IPS-20b (cell line): ENCODE results near the gene CBX8.

Source experiments
- H3K27ac ChIP-seq: one replicate; pipeline ENCODE4 v1.5.1; 2013; ENCODE audit warnings: low read length
- H3K27me3 ChIP-seq: 2 replicates; pipeline ENCODE4 v1.6.1; 2013; ENCODE audit warnings: mild to moderate bottlenecking, low read length, inconsistent platforms; ENCODE audit not compliant: insufficient read depth
- H3K36me3 ChIP-seq: 2 replicates; pipeline ENCODE4 v1.6.1; 2013; ENCODE audit warnings: low read depth, mild to moderate bottlenecking, inconsistent platforms, low read length, moderate library complexity; ENCODE audit not compliant: insufficient read depth
- H3K4me1 ChIP-seq: 2 replicates; pipeline ENCODE4 v1.6.1; 2013; ENCODE audit warnings: mild to moderate bottlenecking, control low read depth, inconsistent platforms, low read length, moderate library complexity; ENCODE audit not compliant: insufficient read depth
- H3K4me3 ChIP-seq: 2 replicates; pipeline ENCODE4 v1.5.1; 2013; ENCODE audit warnings: mild to moderate bottlenecking, low read length, inconsistent platforms
- H3K9ac ChIP-seq: 2 replicates; pipeline ENCODE4 v1.6.1; 2013; ENCODE audit warnings: low read depth, mild to moderate bottlenecking, inconsistent platforms, low read length, moderate library complexity
- H3K9me3 ChIP-seq: 2 replicates; pipeline ENCODE4 v1.6.1; 2013; ENCODE audit warnings: mild to moderate bottlenecking, low read depth, low read length, inconsistent platforms; ENCODE audit not compliant: insufficient read depth

CBX8 gene

DNA sequence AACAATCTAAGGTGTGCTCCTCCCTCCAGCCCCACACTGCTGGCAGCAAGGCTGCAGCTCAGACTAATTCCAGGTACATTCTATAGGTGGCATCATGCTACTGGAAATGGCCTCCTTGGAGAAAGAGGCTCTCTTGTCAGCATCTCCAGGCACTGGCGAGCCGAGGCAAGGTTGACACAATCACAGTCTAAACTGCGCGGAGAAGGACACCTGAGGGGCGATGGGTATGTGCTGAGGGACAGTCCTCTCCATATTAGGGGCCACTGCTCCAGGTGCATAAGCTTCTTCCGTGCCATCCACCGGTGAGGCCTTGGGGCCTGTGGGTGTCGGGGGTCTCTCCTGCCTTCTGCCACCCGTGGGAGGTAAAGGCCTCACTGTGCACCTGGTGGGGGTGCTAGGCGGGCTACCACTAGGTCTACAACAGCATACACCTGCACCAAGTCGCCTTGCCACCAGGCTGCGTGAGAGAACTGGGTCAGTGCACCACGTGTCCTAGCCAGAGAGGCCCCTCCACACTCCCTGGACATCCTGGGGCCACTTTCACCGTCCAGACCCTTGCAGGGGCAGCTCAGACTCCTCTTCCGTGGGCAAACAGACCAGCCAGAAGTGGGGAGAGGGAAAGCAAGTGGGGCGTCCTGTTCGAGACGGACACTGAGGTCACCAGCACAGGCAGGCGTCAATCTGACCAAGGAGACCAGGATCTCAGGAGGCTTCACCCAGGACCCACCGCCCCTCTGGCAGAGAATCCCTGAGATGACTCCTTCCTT lies 12.1 kb upstream of the CBX8 start:
- Histone ChIP-seq H3K27me3 (peaks cover 95% of the 10 kb centered on the region), H3K27ac (no peak overlapping the region), H3K4me3 (no peak overlapping the region), H3K4me1 (peaks cover 20% of the 10 kb centered on the region; the same call in 1 of the 2 replicates), H3K36me3 (no peaks in the 10 kb centered on the region), H3K9me3 (no peaks in the 10 kb centered on the region; the same call in 1 of the 2 replicates), H3K9ac (peak overlapping the region; percentile 30; the same call in 1 of the 2 replicates)

DNA sequence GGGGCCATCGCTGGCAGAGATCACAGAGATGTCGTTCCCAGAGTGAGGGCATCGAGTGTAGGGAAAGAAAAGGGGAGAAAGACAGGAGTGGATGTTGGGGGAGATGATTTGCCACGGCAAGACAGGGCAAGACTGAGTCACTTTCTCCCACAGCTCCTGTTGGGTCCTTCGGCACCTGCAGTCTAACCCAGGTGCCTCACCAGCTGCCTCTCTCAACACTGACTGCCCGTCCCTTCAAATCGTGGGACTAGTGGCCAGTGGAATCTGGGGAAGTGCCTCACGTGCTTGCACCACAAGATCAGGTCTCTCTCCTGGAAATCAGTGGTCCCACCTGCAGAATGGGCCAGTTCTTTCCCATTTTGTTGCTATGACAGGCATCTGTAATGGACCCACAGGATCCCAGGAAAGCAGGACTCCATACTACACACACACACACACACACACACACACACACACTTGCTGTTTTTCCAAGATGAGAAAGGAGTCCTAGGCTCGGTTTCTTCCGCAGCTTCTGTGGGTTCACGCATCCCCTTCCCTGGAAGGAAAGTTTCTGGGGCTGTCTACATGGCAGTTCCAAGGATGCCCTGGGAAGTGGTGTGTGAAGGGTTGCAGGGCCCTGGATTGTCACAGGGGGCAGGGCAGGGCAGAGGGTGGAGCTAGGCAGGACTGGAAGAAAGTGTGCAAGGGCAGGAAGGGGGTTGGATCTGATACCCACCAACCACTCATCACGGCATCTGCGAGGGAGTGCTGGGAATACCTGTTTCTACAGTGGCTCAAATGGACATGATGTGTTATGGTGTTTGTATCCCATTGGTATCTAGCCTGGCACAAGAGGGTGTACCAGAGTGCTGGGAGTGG lies 10.2 kb upstream of the CBX8 start:
- H3K9me3 ChIP-seq = peaks cover 4% of the 10 kb centered on the region; the same call in 1 of the 2 replicates
- no peak overlapping the region for H3K9ac ChIP-seq
- H3K27ac ChIP-seq = no peak overlapping the region
- H3K27me3 ChIP-seq = peaks cover 98% of the 10 kb centered on the region
- peaks cover 20% of the 10 kb centered on the region; the same call in 1 of the 2 replicates for H3K4me1 ChIP-seq
- no peaks in the 10 kb centered on the region for H3K36me3 ChIP-seq
- no peak overlapping the region for H3K4me3 ChIP-seq

DNA sequence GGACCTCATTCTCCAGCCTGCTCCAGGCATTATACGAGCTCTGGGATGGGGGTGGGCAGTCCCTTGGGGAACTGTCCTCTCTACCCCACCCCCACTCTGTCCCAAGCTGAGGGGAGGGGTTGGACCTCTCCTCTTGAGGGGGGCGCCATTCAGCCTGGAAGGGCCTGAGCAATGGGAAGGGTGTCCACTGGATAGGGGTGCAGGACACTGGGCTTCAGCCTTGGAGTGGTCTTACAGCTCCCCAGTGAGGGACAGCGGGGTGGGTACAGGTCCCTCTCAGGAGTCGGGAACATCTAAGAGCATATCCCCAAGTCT lies 9.5 kb upstream of the CBX8 start:
- H3K9me3 ChIP-seq = peaks cover 8% of the 10 kb centered on the region; the same call in 1 of the 2 replicates
- no peak overlapping the region for H3K9ac ChIP-seq
- no peaks in the 10 kb centered on the region for H3K36me3 ChIP-seq
- peaks cover 98% of the 10 kb centered on the region for H3K27me3 ChIP-seq
- no peak overlapping the region for H3K27ac ChIP-seq
- H3K4me3 ChIP-seq = no peak overlapping the region
- peaks cover 20% of the 10 kb centered on the region; the same call in 1 of the 2 replicates for H3K4me1 ChIP-seq

DNA sequence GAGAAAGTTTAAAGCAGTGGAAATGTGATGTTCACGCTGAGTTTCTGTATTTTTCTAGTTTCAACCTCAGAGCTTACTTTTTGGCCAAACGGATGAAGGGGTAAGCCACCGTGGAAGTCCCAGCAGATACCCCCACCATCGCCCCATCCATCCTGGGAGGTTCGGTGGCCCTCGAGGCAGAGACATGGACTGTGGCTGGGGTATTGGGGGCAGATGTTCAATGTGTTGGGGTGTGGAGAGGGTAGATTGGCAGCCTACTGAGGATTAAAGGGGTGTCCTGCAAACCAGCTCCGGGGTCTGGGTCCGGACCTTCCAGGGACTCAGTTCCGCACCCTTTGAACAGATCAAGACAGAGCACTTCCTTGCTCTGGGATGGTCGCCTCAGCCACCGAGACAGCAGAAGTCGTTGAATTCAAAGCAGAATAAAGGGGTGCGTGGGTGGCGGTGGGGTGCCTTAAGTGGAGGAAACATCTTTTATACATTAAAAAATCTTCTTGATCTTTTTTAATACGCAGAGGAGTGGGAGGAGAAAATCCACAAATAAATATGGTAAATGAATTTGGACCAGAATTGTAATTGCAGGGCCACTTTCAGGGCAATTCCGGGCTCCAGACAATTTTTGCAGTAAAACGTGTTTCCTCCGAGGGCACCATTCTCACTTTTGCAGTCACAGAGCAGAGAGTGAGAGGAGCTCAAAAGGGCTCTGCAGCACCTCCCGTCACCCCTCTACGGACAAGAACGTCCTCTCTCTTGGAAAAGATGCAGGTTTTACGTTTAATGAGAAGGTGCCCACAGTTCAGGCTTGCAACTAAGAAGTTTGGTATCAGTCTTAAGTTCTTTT lies 8.2 kb upstream of the CBX8 start:
- peaks cover 8% of the 10 kb centered on the region; the same call in 1 of the 2 replicates for H3K9me3 ChIP-seq
- H3K4me1 ChIP-seq = peaks cover 18% of the 10 kb centered on the region; the same call in 1 of the 2 replicates
- peaks cover 98% of the 10 kb centered on the region for H3K27me3 ChIP-seq
- H3K4me3 ChIP-seq = no peak overlapping the region
- H3K27ac ChIP-seq = no peak overlapping the region
- H3K9ac ChIP-seq = no peak overlapping the region
- H3K36me3 ChIP-seq = no peaks in the 10 kb centered on the region

DNA sequence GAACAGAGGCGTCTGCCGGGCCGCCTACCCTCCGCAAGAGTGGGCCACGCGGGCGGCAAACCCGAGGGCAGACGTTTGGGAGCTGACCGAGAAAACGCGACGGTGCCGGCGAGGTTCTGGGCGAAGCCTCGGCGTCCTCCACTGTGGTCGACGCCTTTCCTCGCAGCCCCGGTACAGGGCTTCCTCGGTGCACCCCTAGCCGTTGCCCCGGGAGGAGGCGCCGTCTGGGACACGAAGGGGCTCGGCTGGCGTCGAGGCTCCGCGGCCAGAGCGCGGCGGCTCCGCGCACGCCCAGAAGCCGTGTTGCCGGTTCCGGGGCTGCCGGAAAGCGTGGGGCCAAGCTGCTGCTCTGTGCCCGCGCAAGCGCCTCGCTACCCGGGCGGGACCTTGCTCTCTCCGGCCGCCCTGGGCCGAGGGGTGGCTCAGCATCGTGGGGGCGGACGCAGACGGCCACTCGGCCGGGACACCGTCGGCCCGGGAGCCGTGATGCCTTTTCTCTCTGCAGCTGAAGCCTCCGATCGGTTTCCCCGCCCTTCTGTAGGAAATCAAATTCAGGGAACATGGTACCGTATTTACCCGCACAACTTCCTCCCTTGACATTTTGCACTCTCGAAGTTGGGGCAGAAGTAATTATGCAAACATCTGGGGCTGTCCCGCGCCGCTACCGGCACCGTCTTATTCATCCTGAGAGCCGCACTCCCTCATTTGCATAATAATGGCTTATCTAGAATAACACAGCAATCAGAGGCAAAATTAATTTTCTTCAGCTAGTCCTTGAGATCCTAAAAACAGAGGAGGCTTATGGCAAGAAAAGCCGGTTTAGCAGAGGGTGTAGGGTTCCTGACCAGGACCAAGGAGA lies 7.3 kb upstream of the CBX8 start:
- Histone ChIP-seq H3K27me3 (peaks cover 100% of the 10 kb centered on the region), H3K4me3 (no peak overlapping the region), H3K9ac (no peak overlapping the region), H3K27ac (no peak overlapping the region), H3K4me1 (peaks cover 18% of the 10 kb centered on the region; the same call in 1 of the 2 replicates), H3K36me3 (no peaks in the 10 kb centered on the region), H3K9me3 (peaks cover 8% of the 10 kb centered on the region; the same call in 1 of the 2 replicates)

DNA sequence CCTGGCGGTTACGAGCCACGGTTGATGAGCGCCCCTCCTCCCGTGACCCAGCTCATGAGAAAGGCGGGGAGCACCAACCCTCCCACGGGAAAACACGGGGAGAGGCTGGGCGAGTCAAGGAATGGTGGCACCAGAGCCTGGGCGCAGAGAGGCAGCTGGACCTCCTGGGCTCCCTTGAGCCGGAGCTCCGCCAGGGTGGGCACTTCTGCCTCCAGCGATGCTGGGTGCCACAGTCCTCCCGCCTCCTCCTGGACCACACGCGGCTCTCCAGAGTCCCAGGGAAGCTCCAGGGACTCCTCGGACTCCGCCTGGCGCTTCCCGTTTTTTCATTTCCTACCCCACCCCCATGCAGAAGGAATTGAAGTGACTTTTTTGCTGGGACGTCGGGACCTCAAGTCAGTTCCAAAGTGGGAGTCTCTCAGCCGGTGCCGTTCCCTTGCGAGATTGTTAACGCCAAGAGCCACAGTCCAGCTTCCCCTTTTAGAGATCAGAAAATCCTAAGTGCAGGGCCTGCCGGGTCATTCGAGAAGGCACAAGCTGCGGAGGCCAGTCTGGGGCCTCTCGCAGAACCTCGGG lies 6.6 kb upstream of the CBX8 start:
- no peak overlapping the region for H3K4me3 ChIP-seq
- no peaks in the 10 kb centered on the region for H3K36me3 ChIP-seq
- H3K9ac ChIP-seq = no peak overlapping the region
- H3K27ac ChIP-seq = no peak overlapping the region
- peaks cover 100% of the 10 kb centered on the region for H3K27me3 ChIP-seq
- H3K9me3 ChIP-seq = peaks cover 10% of the 10 kb centered on the region; the same call in 1 of the 2 replicates
- H3K4me1 ChIP-seq = peaks cover 18% of the 10 kb centered on the region; the same call in 1 of the 2 replicates

DNA sequence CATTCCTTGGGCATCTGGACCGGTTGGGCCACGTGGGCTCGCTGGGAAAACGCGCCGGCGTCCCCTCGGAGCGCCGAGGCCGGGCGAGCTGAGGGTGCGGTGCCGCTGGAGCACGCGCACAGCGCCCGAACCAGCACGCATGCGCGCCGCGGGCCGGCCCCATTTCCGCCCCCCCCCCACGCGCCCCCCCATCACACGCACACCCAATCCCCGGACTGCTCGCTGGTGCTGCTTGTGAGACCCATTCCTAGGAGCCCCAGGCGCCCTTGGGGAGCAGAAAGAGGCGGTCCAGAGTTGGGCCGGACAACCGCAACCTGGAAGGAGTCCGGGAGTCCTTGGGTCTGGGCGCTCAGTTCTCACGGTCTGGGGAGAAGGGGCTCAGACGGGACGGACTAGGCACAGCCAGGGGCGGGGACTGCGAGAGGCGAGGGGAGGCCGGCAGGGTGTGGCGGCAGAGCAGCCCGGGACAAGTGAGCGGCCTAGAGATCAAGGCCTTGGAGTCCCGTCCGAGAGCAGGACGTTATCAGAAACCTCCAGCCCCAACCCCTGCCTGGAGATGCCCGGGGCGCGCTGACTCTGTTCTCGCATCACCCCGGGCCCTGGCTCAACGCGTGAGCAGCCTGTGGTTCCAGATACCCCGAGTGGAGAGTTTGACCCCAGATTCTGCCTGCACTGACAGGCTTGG lies 6.0 kb upstream of the CBX8 start:
- Histone ChIP-seq H3K36me3 (no peaks in the 10 kb centered on the region), H3K4me3 (no peak overlapping the region), H3K4me1 (peaks cover 18% of the 10 kb centered on the region; the same call in 1 of the 2 replicates), H3K27me3 (peaks cover 100% of the 10 kb centered on the region), H3K9ac (no peak overlapping the region), H3K9me3 (peaks cover 13% of the 10 kb centered on the region; the same call in 1 of the 2 replicates), H3K27ac (no peak overlapping the region)

DNA sequence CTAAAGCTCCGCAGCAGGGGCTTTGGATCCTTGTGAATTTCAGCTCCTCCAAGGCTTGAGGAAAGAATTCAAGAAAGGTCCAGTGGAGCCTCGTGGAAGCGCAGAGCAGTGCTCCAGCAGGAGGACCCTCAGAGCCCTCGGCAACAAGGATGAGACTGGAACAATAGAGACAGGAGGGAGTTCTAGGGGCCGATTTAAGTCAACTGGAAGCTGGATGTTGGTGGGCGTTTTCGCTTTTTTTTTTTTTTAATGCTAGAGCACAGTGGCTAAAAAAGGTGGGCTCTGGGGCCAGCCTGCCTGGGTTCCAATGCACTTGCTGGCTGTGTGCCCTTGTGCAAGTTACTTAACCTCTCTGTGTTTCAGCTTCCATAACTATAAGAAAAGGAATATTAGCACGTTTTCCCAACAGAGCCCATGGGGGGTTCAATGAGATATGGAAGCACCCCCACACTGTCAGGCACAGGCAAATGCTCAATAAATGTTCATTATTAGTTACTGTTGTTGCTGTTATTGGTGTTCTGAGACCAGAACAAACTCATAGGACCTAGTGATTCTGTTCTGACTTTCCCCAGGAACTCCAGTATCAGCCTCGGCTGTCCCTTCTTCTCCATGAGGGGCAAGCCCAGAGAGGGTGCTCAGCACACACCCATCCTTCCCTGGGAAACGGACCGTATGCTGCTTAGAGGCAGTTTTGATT lies 5.3 kb upstream of the CBX8 start:
- no peak overlapping the region for H3K9ac ChIP-seq
- H3K4me1 ChIP-seq = peaks cover 18% of the 10 kb centered on the region; the same call in 1 of the 2 replicates
- H3K4me3 ChIP-seq = no peak overlapping the region
- no peak overlapping the region for H3K27ac ChIP-seq
- no peaks in the 10 kb centered on the region for H3K36me3 ChIP-seq
- peaks cover 96% of the 10 kb centered on the region for H3K27me3 ChIP-seq
- H3K9me3 ChIP-seq = peaks cover 13% of the 10 kb centered on the region; the same call in 1 of the 2 replicates

DNA sequence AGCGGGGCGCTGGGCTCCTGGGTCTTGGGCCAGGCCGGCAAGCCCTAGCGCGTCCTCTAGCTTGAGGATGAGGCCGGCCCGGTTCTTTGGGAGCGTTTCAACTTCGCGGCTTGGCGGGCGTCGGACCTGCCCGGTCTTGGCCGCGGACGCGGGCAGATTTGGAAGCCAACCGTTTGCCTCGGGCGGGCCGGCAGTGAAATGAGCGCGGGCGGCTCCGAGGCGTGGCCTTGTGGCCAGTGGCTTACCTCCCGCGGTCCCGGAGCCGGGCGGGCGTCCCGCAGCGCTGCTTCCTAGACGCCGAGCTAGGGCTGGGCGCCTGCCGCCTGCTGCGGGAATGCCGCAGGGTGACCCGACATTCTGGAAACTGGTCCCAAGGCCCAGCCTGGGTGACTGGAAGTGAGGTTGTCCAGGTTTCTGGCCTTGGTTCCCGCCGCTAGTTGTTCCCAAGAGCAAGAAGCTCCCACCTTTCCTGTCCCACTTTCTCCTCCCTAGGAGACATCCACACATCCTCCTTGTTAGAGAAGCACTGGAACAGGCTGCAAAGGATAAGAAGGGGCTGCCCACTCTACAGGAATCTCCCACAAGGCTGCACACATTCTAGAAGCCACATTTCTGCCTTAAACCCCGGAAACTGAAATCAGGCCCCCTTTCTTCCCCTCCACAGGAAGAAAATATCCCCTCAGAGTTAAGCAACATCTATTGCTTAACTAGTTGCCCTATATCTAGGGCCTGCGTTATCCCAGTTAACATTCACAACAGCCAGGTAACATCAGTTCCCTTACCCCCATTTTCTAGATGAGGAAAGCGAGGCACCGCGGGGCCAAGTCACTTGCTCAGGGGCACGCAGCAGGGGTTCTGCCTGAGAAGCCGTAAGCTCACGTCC lies 4.5 kb upstream of the CBX8 start:
- H3K27me3 ChIP-seq = peaks cover 93% of the 10 kb centered on the region
- peak overlapping the region; percentile 53; the same call in 1 of the 2 replicates for H3K4me3 ChIP-seq

More for the DNA sequence above, 4.5 kb upstream of the CBX8 start:
- peaks cover 17% of the 10 kb centered on the region for H3K4me1 ChIP-seq
- H3K9me3 ChIP-seq = peaks cover 13% of the 10 kb centered on the region; the same call in 1 of the 2 replicates
- no peaks in the 10 kb centered on the region for H3K36me3 ChIP-seq
- H3K9ac ChIP-seq = no peak overlapping the region
- no peak overlapping the region for H3K27ac ChIP-seq
